Fibroblast of lung (primary cell): ENCODE measurements around the gene ATP13A2.
"Not testable (repeated sequence)": the region's sequence is repeated elsewhere in the genome, so short reads cannot be mapped to it uniquely, and the experiment has no call there.

Source experiments
- CTCF ChIP-seq, 2 donors: IDR thresholded peaks in 1 of 2; conservative IDR thresholded peaks in 1 of 2; 1 replicate in 1 of 2; 2 replicates in 1 of 2; pipeline ENCODE4 v1.5.1; 2011 to 2012; ENCODE audit warnings: low read length in 2 of 2, control low read depth in 1 of 2, inconsistent platforms in 1 of 2, low read depth in 1 of 2, mild to moderate bottlenecking in 1 of 2
- EZH2 ChIP-seq: IDR thresholded peaks from 2 replicates; pipeline ENCODE4 v1.5.1; 2012; ENCODE audit warnings: low read length, control low read depth, mild to moderate bottlenecking; ENCODE audit errors: missing control alignments

- TF ChIP-seq CTCF (conservative IDR thresholded peaks at IDR 0.05 in 1 of 2, IDR thresholded peaks at IDR 0.05 in 1 of 2; ENCODE audit: low read depth in 1 of 2, low read length in 2 of 2); EZH2: not testable (repeated sequence)
These were observed 63.3 kb downstream of the ATP13A2 start for GRCh38 chr1:16948282-16948891.
